Caco-2 (cell line): ENCODE data around the gene FAM20B. TPM values are rescaled to one million over a fixed set of nuclear protein-coding genes. Genes with fewer than 3 reads are reported as not detected.

Source experiments
- BruUV-seq: library from RNA; stranded (reverse); fragments of 400-500 nt; replicated peaks from 2 replicates; lab custom pipeline; 2021; lab: Mats Ljungman, UMichigan
- CTCF ChIA-PET: fragments of 300-600 bp; sonication (Branson Sonifier 250); formaldehyde crosslinking; loops from one replicate; lab custom pipeline; 2022; ENCODE audit warnings: antibody characterized with exemption; lab: Charles Lee
- POLR2A ChIA-PET: fragments of 300-600 bp; sonication (Branson Sonifier 250); formaldehyde crosslinking; loops from one replicate; lab custom pipeline; 2022; ENCODE audit warnings: antibody characterized with exemption; lab: Charles Lee
- DNase-seq, 2 experiments: peaks; one replicate each; pipeline versions ENCODE4 v3.0.0 to v3.0.0-alpha.2; 2020 to 2022
- H3K27me3 ChIP-seq: replicated peaks from 2 replicates; pipeline ENCODE4 v1.6.0; 2011; ENCODE audit warnings: low read length; ENCODE audit not compliant: control insufficient read depth, insufficient read depth
- H3K36me3 ChIP-seq: 2 replicates; pipeline ENCODE4 v1.5.1; 2011; ENCODE audit warnings: low read length; ENCODE audit not compliant: control insufficient read depth, insufficient read depth
- H3K4me1 ChIP-seq: fragments of 250-450 bp; sonication (Bioruptor Pico); 2 replicates; pipeline ENCODE4 v1.5.1; 2020; ENCODE audit warnings: mild to moderate bottlenecking
- H3K4me3 ChIP-seq: 2 replicates; pipeline ENCODE4 v1.5.1; 2011; ENCODE audit warnings: low read depth, mild to moderate bottlenecking, control low read depth, low read length
- H3K9me3 ChIP-seq: fragments of 250-450 bp; sonication (Bioruptor Pico); 2 replicates; pipeline ENCODE4 v1.5.1; 2020; ENCODE audit warnings: mild to moderate bottlenecking, moderate library complexity
- H3K27ac Mint-ChIP-seq: one replicate; pipeline ENCODE4 v1.8.0; 2022; ENCODE audit warnings: mixed read lengths; ENCODE audit not compliant: unreplicated experiment
- H3K27me3 Mint-ChIP-seq: one replicate; pipeline ENCODE4 v1.8.0; 2022; ENCODE audit warnings: mixed read lengths; ENCODE audit not compliant: insufficient read depth, unreplicated experiment
- H3K36me3 Mint-ChIP-seq: one replicate; pipeline ENCODE4 v1.8.0; 2022; ENCODE audit warnings: mild to moderate bottlenecking, mixed read lengths; ENCODE audit not compliant: insufficient read depth, unreplicated experiment
- H3K4me1 Mint-ChIP-seq: one replicate; pipeline ENCODE4 v1.8.0; 2022; ENCODE audit warnings: low read depth, mixed read lengths; ENCODE audit not compliant: unreplicated experiment
- H3K4me3 Mint-ChIP-seq: one replicate; pipeline ENCODE4 v1.8.0; 2022; ENCODE audit warnings: mild to moderate bottlenecking, moderate library complexity, mixed read lengths; ENCODE audit not compliant: unreplicated experiment
- H3K9me3 Mint-ChIP-seq: one replicate; pipeline ENCODE4 v1.8.0; 2022; ENCODE audit warnings: mixed read lengths; ENCODE audit not compliant: unreplicated experiment
- intact Hi-C: fragments of 100-400 bp; cut with micrococcal nuclease; formaldehyde crosslinking; loops from one replicate; pipeline ENCODE4 v1.10.0; 2022; ENCODE audit not compliant: unreplicated experiment
- total RNA-seq: library from RNA; stranded (reverse); gene quantifications from 2 replicates; pipeline ENCODE4 v1.2.3, GENCODE V29; 2022
- TF ChIP-seq, protein P1 (sequence below), 2 experiments: fragments of 200-600 bp in 1 of 2; IDR thresholded peaks; 1 replicate in 1 of 2; 2 replicates in 1 of 2; pipeline versions ENCODE4 v1.5.1 to v1.8.0; 2011 to 2022; ENCODE audit warnings: antibody characterized with exemption in 1 of 2, control low read depth in 1 of 2, inconsistent platforms in 1 of 2, low read depth in 1 of 2, low read length in 1 of 2, mild to moderate bottlenecking in 1 of 2, moderate library complexity in 1 of 2; ENCODE audit not compliant: insufficient read depth in 1 of 2, severe bottlenecking in 1 of 2, unreplicated experiment in 1 of 2

Gene FAM20B
- total RNA-seq, 1 experiment from 2014 or later = 24.5 TPM

GRCh38 chr1:179010671-179011070 lies 15.0 kb upstream of the FAM20B start:
- H3K27ac Mint-ChIP-seq = no peak overlapping the region
- Histone ChIP-seq H3K27me3 (no peaks in the 10 kb centered on the region), H3K36me3 (no peaks in the 10 kb centered on the region), H3K4me1 (no peaks in the 10 kb centered on the region), H3K9me3 (no peaks in the 10 kb centered on the region), H3K4me3 (no peak overlapping the region)
- POLR2A ChIA-PET = no interaction called here
- no peaks in the 10 kb centered on the region for H3K36me3 Mint-ChIP-seq
- intact Hi-C loops = no loop called here
- no peak overlapping the region for H3K4me3 Mint-ChIP-seq
- BruUV-seq = no TSS peak
- no peak for DNase-seq
- no peaks in the 10 kb centered on the region for H3K9me3 Mint-ChIP-seq
- no peaks in the 10 kb centered on the region for H3K4me1 Mint-ChIP-seq
- no peaks in the 10 kb centered on the region for H3K27me3 Mint-ChIP-seq
- CTCF ChIA-PET = no interaction called here
- TF ChIP-seq, protein P1, sequence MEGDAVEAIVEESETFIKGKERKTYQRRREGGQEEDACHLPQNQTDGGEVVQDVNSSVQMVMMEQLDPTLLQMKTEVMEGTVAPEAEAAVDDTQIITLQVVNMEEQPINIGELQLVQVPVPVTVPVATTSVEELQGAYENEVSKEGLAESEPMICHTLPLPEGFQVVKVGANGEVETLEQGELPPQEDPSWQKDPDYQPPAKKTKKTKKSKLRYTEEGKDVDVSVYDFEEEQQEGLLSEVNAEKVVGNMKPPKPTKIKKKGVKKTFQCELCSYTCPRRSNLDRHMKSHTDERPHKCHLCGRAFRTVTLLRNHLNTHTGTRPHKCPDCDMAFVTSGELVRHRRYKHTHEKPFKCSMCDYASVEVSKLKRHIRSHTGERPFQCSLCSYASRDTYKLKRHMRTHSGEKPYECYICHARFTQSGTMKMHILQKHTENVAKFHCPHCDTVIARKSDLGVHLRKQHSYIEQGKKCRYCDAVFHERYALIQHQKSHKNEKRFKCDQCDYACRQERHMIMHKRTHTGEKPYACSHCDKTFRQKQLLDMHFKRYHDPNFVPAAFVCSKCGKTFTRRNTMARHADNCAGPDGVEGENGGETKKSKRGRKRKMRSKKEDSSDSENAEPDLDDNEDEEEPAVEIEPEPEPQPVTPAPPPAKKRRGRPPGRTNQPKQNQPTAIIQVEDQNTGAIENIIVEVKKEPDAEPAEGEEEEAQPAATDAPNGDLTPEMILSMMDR (IDR thresholded peaks at IDR 0.05; ENCODE audit: insufficient read depth in 1 of 2, low read depth in 1 of 2, low read length in 1 of 2, severe bottlenecking in 1 of 2, unreplicated experiment in 1 of 2) = no peak

DNA sequence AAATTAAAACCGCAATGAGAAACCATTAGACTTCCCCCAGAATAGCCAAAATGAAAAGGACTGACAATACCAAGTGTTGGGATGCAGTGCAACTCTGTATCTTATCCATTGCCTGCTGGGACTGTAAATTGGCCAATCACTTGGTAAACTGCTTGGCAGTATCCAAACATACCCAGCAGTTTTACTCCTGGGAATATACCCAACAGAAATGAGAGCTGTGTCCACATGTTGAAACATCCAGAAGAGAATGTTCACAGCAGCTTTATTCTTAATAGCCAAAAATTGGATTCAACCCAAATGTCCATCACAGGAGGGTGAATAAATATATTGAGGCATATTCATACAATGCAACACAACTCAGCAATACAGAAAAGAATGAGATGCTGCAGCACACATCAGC lies 13.7 kb upstream of the FAM20B start:
- no peaks in the 10 kb centered on the region for H3K9me3 Mint-ChIP-seq
- TF ChIP-seq, protein P1 (IDR thresholded peaks at IDR 0.05; ENCODE audit: insufficient read depth in 1 of 2, low read depth in 1 of 2, low read length in 1 of 2, severe bottlenecking in 1 of 2, unreplicated experiment in 1 of 2) = no peak
- no peaks in the 10 kb centered on the region for H3K36me3 ChIP-seq
- ChIA-PET CTCF (no interaction called here), POLR2A (no interaction called here)
- H3K4me3 ChIP-seq = no peak overlapping the region
- no peak for DNase-seq
- intact Hi-C loops = no loop called here
- no peaks in the 10 kb centered on the region for H3K27me3 Mint-ChIP-seq
- H3K27ac Mint-ChIP-seq = no peak overlapping the region
- H3K9me3 ChIP-seq = no peaks in the 10 kb centered on the region
- no peaks in the 10 kb centered on the region for H3K4me1 ChIP-seq
- H3K36me3 Mint-ChIP-seq = no peaks in the 10 kb centered on the region
- H3K4me1 Mint-ChIP-seq = no peaks in the 10 kb centered on the region
- H3K4me3 Mint-ChIP-seq = no peak overlapping the region
- no peaks in the 10 kb centered on the region for H3K27me3 ChIP-seq
- no TSS peak for BruUV-seq

DNA sequence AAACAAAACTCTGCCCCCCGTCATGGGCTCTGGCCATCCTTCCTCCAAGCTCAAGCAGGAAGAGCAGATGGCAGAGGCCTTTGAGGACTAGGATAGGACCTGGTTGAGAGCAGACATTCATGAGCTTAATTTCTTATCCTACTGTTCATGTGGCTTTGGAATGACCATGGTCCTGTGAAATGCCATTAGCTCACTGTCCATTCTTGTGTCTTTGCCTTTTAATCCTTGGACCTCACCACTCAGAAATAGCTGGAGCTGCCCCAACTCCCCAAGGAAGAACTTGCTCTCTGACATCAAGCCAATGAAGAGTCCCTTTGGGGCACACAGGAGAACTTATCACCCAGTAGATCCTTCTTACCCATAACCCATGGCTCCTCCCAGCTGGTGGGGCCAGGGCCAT lies 11.6 kb upstream of the FAM20B start:
- CTCF ChIA-PET = no interaction called here
- DNase-seq = no peak
- Mint-ChIP-seq H3K27ac (no peak overlapping the region), H3K36me3 (no peaks in the 10 kb centered on the region), H3K9me3 (no peaks in the 10 kb centered on the region), H3K27me3 (no peaks in the 10 kb centered on the region), H3K4me1 (peaks cover 5% of the 10 kb centered on the region), H3K4me3 (no peak overlapping the region)
- no peaks in the 10 kb centered on the region for H3K36me3 ChIP-seq
- H3K9me3 ChIP-seq = no peaks in the 10 kb centered on the region
- TF ChIP-seq, protein P1 (IDR thresholded peaks at IDR 0.05; ENCODE audit: insufficient read depth in 1 of 2, low read depth in 1 of 2, low read length in 1 of 2, severe bottlenecking in 1 of 2, unreplicated experiment in 1 of 2) = no peak
- no peak overlapping the region for H3K4me3 ChIP-seq
- no TSS peak for BruUV-seq
- intact Hi-C loops = no loop called here
- H3K27me3 ChIP-seq = no peaks in the 10 kb centered on the region
- POLR2A ChIA-PET = no interaction called here
- no peaks in the 10 kb centered on the region; the same call in 1 of the 2 replicates for H3K4me1 ChIP-seq
